DND-41 (cell line): ENCODE measurements around the gene PCDHA7.
"Not testable (repeated sequence)": the region's sequence is repeated elsewhere in the genome, so short reads cannot be mapped to it uniquely, and the experiment has no call there.

ENCODE experiments used
- EZH2 ChIP-seq: IDR thresholded peaks from 3 replicates; pipeline ENCODE4 v1.6.1; 2012; ENCODE audit warnings: borderline replicate concordance, low read depth, mild to moderate bottlenecking, moderate library complexity, low read length, inconsistent platforms; ENCODE audit not compliant: severe bottlenecking
- TF ChIP-seq, protein P1 (sequence below): IDR thresholded peaks from 2 replicates; pipeline ENCODE4 v1.5.1; 2012; ENCODE audit warnings: borderline replicate concordance, low read length, moderate library complexity, mild to moderate bottlenecking; ENCODE audit not compliant: poor library complexity, severe bottlenecking; ENCODE audit errors: extremely low read depth

DNA sequence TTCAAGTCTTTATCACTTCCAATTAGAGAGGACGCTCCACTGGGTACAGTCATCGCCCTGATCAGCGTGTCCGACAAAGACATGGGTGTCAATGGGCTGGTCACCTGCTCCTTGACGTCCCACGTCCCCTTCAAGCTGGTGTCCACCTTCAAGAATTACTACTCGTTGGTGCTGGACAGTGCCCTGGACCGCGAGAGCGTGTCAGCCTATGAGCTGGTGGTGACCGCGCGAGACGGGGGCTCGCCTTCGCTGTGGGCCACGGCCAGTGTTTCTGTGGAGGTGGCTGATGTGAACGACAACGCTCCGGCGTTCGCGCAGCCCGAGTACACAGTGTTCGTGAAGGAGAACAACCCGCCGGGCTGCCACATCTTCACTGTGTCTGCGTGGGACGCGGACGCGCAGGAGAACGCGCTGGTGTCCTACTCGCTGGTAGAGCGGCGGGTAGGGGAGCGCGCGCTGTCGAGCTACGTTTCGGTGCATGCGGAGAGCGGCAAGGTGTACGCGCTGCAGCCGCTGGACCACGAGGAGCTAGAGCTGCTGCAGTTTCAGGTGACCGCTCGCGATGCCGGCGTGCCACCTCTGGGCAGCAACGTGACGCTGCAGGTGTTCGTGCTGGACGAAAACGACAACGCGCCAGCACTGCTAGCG lies 25.7 kb upstream of the PCDHA7 start:
- TF ChIP-seq, protein P1, sequence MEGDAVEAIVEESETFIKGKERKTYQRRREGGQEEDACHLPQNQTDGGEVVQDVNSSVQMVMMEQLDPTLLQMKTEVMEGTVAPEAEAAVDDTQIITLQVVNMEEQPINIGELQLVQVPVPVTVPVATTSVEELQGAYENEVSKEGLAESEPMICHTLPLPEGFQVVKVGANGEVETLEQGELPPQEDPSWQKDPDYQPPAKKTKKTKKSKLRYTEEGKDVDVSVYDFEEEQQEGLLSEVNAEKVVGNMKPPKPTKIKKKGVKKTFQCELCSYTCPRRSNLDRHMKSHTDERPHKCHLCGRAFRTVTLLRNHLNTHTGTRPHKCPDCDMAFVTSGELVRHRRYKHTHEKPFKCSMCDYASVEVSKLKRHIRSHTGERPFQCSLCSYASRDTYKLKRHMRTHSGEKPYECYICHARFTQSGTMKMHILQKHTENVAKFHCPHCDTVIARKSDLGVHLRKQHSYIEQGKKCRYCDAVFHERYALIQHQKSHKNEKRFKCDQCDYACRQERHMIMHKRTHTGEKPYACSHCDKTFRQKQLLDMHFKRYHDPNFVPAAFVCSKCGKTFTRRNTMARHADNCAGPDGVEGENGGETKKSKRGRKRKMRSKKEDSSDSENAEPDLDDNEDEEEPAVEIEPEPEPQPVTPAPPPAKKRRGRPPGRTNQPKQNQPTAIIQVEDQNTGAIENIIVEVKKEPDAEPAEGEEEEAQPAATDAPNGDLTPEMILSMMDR = not testable (repeated sequence)
- not testable (repeated sequence) for TF ChIP-seq EZH2
